ENCODE measurements around the gene CD300A. TPM values are rescaled to one million over a fixed set of nuclear protein-coding genes. Genes with fewer than 3 reads are reported as not detected.

Gene CD300A
- total RNA-seq, 1 donor from 2014 or later = 4.3 TPM

- DNase-seq (ENCODE audit: low spot score) = no peak
Observed at GRCh38 chr17:74439691-74440567, 26.5 kb upstream of the CD300A start.

GRCh38 chr17:74441537-74441936 lies 24.9 kb upstream of the CD300A start:
- DNase-seq (ENCODE audit: low spot score) = no peak

- DNase-seq (ENCODE audit: low spot score) = no peak
Observed at GRCh38 chr17:74442291-74442669, 24.2 kb upstream of the CD300A start.

GRCh38 chr17:74442670-74443515 lies 23.5 kb upstream of the CD300A start:
- DNase-seq (ENCODE audit: low spot score) = peak; percentile 90

- no peak for DNase-seq (ENCODE audit: low spot score)
Observed at GRCh38 chr17:74443516-74444296, 22.7 kb upstream of the CD300A start.

- DNase-seq (ENCODE audit: low spot score) = no peak
Observed at GRCh38 chr17:74444406-74444805, 22.0 kb upstream of the CD300A start.

GRCh38 chr17:74445158-74445557 lies 21.3 kb upstream of the CD300A start:
- no peak for DNase-seq (ENCODE audit: low spot score)

- no peak for DNase-seq (ENCODE audit: low spot score)
Observed at GRCh38 chr17:74446551-74447500, 19.6 kb upstream of the CD300A start.

GRCh38 chr17:74447628-74448159 lies 18.7 kb upstream of the CD300A start:
- DNase-seq (ENCODE audit: low spot score) = no peak

- no peak for DNase-seq (ENCODE audit: low spot score)
Observed at GRCh38 chr17:74448756-74449155, 17.7 kb upstream of the CD300A start.

GRCh38 chr17:74449306-74449705 lies 17.1 kb upstream of the CD300A start:
- DNase-seq (ENCODE audit: low spot score) = no peak

GRCh38 chr17:74449773-74450172 lies 16.7 kb upstream of the CD300A start:
- DNase-seq (ENCODE audit: low spot score) = no peak

- no peak for DNase-seq (ENCODE audit: low spot score)
Observed at GRCh38 chr17:74450231-74450630, 16.2 kb upstream of the CD300A start.

GRCh38 chr17:74450925-74451403 lies 15.5 kb upstream of the CD300A start:
- no peak for DNase-seq (ENCODE audit: low spot score)

GRCh38 chr17:74451557-74451956 lies 14.9 kb upstream of the CD300A start:
- DNase-seq (ENCODE audit: low spot score) = no peak

GRCh38 chr17:74452033-74452840 lies 14.2 kb upstream of the CD300A start:
- no peak for DNase-seq (ENCODE audit: low spot score)

- no peak for DNase-seq (ENCODE audit: low spot score)
Observed at GRCh38 chr17:74452841-74453661, 13.4 kb upstream of the CD300A start.

GRCh38 chr17:74453665-74454196 lies 12.7 kb upstream of the CD300A start:
- no peak for DNase-seq (ENCODE audit: low spot score)

Measured in ureter (tissue), 1 donor.